CD4-positive, alpha-beta T cell treated with Interferon alpha-2 for 1 hour (primary cell): ENCODE measurements around the gene CHST11.

ENCODE experiments used
- DNase-seq, 2 donors: peaks; one replicate each; pipeline ENCODE4 v3.0.0-alpha.2; 2020 to 2022

The CHST11 gene

DNA sequence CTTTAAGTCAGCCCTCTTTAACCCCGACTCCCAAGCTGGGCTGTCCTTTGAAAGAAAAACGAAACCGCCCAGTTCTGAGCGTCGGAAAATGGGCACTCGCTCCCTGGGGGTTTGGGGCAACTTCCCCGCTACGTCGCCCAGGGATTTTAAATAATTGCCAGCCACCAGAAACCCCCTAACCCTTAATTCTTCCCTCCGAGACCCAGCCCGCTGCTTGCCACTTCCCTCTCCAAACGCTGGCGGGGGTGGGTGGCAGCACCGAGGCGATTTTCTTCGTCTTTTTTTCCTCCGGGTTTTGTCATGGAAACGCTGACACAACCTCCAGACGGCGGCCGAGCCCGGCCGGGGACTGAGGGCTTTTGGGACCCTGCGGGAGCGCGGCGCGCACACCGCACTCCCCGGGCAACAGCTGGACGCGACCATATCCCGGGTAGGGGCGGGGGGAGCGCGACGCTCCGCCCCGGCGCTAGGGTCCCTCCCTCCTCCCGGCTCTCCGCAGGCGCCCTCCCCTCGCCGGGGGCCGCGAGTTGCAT is at the start of gene CHST11:
CHST11 (plus strand) TSS at position 532 of the 533 bp plus-strand sequence.
- peak; percentile 80 to 85 for DNase-seq

DNA sequence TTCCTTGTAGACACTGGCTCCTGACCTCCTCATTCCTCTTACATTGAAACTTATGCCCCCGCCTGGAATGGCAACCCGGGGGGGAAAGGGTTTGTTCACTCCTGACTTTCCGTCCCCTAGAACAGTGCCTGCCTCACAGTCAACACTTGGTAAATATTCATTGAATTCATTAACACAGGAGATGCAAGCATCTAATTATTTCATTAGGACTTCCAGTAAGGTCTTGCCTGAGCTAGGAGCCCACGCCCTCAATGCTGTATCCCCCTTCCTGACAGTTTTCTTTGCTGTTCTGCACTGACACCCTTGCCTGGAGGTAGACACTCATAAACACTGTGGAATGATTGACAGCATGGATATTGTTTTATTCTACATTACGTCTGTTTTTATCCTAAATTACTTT is 49.3 kb upstream of the CHST11 start:
- DNase-seq, result no peak

DNA sequence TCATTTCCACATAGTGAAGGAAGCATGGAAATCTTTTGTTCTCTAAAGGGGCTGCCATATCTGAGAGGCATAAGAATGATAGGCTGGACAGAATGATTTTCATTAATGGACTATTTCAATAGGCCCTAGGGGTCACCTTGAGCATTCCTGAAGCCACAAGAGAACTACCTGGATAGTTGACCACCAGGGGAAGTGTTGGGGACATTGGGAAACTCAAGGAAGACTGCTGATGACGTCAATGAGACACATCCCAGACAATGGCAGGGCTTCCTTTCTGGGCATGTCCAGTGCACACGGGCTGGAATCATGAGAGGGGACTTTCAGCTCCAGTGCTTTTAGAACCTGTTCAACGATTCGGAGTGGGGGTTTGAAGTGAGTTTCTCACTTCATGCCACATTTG is 48.8 kb upstream of the CHST11 start:
- DNase-seq, result no peak

DNA sequence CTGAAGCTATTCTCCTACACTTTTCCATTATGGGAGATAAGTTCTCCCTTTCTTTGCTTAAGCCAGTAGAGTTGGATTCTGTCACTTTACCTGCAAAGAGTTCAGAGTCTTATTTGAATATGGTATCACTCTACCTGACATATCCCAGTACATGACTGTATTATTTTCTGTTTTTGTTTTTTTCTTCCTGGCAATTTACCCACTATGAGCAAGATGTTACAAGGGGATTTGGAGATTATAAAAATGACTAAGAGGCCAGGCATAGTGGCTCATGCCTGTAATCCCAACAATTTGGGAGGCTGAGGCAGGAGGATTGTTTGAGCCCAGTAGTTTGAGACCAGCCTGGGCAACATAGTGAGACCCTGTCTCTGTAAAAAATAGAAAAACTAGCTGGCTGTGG is 46.4 kb upstream of the CHST11 start:
- no peak for DNase-seq

DNA sequence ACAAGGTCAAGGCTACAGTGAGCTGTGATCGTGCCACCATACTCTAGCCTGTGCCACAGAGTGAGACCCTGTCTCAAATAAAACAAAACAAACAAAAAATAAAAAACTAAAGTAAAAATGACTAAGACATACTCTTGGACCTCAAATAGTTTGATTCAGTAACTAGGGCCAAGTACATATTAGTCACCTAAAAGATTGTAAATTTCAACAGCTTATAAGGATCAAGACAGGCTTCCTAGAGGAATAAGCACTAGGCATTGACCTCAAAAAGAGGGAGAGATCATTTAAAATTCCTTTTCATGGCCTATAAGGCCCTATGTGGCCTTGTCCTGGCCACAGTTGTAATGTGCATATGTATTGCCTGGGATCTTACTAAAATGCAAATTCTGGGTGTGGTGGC is 46.0 kb upstream of the CHST11 start:
- no peak for DNase-seq

DNA sequence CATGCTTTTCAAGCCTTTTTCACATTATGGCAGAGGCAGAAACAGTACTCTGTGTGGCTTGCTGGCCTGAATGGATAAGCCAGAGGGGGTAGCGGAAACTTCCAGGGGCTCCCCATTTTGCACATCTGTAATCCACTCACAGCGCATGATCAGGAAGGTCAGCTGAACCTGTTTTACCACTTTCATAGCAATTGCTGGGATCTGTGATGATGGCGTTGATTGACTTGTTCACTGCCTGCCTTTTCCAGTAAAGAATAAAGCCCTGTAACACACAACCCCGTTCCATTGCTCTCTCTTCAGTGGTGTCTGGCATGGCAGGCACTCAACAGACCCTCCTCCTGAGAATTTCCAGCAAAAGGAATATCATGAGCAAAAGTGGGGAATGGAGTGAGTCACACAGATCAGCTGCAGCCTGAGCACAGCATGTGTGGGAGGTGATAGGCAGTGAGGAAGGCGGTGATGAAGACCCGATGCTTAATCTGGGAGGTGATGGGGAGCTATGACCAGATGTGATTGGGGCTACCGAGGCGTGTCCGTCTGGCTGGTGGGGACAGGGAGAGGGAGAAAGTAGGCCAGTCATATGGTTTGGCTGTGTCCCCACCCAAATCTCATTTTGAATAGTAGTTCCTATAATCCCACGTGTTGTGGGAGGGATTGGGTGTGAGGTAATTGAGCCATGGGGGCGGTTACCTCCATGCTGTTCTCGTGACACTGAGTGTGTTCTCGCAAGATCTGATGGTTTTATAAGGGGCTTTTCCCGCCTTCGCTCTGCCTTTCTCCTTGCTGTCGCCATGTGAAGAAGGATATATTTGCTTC is 44.7 kb upstream of the CHST11 start:
- no peak for DNase-seq

DNA sequence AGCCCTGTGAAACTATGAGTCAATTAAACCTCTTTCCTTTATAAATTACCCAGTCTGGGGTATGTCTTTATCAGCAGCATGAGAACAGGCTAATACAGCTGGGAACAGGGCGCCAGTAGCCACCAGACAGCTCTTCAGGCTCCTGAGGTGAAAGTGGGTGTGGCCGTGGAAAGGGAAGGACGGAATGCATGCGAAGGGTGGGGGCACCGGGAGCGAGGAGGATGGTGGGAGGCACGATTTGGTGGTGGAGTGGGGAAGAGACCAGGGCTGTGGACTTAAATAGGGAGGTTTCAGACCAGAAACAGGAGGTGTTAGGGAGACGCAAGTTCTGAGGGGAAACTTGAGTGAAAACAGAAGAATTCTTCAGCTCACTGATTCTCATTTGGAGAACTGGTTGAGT is 44.1 kb upstream of the CHST11 start:
- DNase-seq, result no peak

DNA sequence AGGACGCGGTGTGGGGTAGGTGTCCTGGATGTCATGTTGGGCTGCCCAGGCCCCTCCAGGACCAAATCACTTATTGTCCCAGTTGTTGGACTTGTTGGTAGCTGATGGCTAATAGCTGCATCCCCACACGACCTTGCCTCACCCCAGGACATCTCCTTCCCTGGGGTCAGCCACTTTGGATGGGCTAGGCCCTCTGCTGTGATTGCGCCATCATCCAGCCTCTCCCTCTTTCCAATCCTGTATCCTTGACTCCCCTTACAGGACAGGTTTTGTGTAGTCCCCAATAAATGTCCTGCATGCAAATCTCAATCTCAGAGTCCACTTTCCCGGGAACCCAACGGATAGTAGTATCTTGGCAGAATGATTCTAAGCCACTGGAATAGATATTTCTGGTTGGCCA is 43.4 kb upstream of the CHST11 start:
- no peak for DNase-seq

DNA sequence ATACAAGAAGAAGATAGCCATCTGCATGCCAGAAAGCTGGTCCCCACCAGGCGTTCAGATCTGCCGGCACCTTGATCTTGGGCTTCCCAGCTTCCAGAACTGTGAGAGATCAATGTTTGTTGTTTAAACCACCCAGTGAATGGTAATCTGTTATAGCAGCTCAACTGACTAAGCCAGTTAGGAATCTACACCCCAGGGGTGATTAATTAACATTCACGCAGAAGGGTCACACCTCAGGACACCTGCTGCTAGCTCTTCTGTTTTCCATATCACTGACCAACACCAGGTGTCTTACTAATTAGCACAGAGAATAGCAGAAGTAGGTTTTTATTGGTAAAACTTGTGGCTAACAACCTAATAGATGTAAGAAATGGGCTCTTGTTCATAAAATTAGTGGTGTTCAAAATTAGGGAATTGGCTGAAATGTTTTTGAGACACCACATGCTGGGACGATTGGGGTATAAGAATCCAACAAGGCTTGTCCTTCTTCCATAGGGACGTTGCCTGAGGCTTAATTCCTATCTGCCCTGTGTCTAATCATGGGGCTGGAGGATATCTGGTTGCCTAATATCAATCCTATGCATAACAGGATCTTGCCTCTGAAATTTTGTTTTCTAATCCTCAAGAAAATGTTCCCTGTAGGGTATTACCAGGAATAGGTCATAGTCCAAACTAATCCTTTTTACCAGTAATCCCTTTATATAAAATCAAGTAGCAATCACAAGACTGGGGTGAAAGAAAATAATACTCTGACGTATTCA is 42.0 kb upstream of the CHST11 start:
- no peak for DNase-seq

DNA sequence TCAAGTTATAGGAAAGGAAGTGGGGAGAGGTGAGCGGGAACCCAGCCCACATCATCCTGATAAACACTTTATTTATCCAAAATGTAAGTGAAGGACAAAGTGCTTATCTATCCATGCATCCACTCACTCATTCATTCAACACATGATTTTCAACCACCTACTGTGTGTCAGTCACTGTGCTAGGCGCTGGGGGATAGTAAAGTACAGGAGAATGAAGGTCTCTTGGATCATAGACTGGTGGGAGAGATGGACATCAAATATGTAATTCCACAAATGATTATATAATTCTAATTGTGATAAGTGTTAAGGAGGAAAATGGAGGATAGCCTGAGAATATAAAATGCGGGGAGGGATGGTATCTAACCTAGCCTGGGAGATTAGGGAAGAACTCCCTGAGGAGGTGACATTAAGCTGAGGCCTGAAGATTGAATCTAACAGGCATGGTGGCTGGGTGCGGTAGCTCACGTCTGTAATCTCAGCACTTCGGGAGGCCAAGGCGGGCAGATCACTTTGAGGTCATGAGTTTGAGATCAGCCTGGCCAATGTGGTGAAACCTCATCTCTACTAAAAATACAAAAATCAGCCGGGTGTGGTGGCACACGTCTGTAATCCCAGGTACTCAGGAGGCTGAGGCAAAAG is 41.3 kb upstream of the CHST11 start:
- no peak for DNase-seq

DNA sequence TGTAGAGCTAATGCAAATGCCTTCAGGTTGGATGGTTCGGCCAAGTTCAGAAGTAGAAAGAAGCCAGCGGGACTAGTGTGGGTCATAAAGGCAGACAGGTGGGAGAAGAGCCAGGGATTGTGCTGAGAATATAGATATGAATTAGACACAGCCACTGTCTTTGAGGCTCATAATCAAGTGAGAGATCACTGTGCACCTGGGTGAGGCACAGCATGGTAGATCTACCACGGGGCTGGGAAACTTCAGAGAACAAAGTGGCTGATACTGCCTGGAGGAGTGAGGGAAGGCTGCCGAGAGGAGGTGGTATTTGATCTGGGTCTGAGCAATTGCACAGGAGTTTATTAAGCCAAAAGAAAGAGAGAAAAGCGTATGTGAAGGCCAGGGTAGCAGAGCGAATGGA is 40.6 kb upstream of the CHST11 start:
- DNase-seq, result no peak

DNA sequence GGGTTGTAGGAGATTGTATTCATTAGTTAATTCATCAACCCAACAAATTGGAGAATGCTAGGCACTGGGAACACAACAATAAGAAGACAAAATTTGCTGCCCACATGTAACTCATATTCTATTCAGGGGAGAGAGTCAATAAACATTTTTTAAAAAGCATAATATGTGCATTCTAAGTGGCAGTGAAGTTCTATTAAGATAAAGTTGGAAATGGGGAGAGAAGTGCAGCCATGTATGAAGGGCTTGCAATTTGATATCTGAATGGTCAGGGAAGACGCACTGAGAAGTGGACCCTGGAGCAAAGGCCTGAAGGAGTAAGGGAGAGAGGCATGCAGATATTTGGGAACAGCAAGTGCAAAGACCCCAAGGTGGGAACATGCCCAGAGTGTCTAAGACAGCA is 40.2 kb upstream of the CHST11 start:
- no peak for DNase-seq

DNA sequence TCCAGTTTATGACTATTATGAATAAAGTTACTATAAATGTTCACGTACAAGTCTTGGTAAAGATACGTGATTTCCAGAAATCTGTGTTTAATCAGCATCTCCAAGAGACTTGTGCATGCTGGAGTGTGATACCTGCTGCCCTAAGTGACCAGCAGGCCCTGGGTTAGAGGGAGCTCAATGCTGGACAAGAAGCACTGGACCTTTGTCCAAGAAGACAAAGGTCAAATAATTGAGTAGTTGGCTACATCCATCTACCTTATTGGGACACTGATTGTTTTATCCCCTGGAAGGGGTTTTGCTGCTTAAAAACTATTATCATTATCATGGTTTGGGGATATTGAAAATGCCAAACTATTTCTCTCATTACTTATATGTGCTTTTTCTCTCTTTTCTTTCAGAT is 37.0 kb upstream of the CHST11 start:
- DNase-seq, result no peak

DNA sequence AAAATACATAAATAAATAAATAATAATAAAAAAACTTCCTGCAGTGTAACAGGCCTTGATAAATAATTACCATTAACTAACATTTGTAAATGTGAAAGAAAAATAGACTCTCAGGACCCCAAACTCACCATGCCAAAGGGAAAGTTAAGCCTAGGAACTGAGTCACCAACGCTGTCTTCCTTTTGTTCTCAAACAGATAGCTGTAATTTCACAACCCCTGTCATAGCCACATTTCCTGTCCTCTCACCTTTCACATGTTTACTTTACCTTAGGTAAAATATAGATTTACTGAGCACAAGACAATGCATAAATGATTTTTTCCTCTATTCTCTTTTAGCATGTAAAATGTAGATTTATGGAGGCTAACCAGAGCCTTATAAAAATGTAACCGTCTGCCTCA is 35.9 kb upstream of the CHST11 start:
- peak in 1 of 2 donors; percentile 10 for DNase-seq

DNA sequence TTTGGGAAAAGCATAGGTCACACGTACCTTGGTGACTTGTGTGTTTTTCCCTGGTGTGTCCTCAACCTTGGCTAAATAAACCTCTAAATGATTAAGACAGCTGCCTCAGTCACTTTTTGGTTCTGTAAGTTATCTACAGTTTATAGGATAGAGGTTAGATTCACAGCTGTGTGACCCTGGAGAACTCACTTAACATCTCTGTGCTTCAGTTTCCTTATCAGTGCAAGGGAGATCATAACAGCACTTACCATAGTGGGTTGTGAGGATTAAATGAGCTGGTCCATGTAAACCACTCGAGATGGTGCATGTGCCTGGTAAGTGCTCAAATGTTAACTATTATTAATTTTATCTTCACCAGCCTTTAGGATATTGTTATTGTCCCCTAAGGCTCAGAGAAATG is 35.4 kb upstream of the CHST11 start:
- no peak for DNase-seq

DNA sequence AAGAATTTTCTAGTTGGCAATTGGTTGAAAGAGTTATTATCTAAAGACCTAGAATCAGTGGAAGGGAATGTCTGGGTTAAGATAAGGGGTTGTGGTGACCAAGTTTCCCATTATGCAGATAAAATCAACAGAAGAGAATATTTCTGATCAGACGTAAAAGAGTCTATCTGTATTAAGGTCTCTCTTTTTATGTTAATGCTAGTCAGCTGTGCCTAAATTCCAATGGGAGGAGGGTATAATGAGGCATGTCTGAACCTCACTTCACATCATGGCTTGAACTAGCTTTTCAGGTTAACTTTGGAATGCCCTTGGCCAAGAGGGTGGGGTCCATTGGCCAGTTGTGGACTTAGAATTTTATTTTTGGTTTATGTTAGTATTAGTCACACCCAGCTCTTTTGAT is 34.3 kb upstream of the CHST11 start:
- no peak for DNase-seq

DNA sequence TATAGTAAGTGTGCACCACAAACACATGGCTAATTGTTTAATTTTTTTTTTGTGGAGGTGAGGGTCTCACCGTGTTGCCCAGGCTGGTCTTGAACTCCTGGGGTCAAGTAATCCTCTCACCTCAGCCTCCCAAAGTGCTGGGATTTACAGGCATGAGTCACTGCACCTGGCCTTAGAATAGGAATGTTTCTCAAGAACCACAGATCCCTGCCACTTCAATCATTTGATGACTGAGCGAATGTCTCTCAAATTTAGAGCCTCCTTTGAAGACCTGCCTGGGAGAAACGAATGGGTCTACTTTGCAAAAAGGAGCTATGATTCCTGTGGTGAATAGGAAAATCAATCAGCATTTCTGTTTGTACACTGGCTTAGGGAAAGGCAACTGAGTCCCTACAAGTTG is 33.5 kb upstream of the CHST11 start:
- DNase-seq, result no peak

DNA sequence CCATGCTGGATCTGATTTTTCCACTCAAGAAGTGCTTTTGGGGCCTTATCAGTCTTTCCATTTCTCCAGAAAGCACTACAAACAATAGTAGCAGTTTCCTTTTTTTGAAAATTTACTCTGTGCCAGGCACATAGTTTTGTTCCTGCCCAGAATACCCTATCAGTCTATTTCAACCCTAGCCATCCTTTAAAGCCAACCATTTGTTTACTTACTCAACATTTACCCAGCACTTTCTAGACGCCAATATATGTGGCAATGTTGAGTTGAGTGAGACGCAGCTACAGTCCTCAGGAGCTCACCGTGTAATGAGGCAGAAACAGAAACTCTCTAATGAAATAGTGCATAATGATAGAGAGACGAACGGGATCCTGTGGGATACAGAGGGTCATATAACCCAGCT is 32.9 kb upstream of the CHST11 start:
- DNase-seq, result no peak

DNA sequence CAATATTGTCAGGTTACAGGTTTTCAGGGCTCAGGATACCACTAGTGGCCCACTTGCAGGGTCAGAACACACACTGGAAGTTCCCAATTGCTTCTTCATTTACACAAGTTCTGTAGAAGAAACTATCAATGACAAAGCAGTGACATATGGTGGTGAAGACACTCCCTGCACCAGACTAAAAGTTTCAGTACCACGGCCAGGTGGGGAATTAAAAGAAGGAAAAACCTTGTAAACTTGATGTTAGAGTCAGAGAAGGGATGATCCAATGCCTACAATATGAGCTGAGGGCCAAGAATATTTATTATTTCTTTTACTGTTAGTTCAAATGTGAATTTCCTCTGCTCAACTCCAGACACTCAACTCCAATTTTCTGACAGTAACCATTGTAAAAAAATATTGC is 31.8 kb upstream of the CHST11 start:
- DNase-seq, result no peak

DNA sequence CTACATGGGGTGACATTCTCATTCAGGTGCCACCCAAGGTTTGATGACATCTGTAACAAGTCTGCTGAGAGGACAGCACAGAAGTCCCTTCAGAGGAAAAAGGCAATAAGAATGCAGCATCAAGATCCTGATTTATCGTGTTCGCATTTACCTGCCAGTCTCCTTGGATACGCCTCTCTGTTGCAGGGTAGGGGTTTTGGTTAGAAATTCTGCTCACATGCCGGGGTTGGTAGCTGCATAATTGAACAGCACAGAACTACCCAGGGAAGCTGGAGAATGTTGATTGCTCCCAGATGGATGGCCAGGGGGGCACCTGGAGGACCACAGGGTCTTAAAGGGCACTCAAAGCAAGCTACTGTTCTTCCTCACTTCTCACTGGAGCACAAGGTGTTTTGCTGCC is 31.1 kb upstream of the CHST11 start:
- DNase-seq, result no peak

DNA sequence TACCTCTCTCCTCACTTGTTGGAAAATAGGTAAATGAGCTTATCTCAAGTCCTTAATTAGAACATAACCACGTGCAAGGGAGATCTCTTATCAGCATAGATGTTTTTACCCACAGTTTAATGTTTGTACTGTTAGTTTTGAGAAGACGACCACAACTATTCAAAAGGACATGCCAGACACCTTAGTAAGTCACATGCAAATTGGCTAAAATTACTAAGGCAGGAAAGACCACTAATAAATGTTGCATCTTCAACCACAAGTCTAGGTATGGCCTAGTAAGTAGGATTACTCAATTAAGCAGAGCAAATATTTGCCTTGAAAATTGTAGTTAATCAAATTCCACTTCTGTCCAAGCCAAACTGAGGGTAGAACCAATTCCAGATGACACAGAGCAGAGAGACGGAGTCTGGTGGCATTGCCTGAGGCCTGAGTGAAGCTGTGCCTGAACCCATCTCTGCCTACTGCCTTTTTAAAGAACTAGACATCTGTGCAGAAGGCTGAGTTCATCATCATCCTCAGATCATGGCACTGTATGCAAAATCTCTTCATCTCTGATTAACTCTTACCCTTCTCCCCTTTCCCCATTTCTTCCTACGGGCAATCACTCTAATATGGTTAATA is 29.7 kb upstream of the CHST11 start:
- no peak for DNase-seq

DNA sequence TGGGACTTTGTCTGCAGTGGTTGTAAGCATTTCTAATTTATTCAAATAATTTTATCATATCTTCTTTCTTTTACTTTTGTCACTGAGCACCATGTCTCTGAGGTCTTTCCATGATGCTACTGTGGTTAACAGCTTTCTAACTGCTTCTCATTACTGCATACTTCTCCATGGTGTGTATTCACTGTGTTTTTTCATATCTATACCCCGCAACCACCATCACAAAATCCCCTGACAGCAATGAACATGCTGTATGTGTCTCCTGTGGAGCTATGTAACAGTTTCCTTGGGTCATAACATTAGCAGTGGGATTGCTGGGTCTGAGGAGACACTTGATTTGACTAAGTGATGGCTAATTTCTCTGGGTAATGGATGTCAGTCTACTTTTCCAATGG is 29.2 kb upstream of the CHST11 start:
- peak in 1 of 2 donors; percentile 15 for DNase-seq

DNA sequence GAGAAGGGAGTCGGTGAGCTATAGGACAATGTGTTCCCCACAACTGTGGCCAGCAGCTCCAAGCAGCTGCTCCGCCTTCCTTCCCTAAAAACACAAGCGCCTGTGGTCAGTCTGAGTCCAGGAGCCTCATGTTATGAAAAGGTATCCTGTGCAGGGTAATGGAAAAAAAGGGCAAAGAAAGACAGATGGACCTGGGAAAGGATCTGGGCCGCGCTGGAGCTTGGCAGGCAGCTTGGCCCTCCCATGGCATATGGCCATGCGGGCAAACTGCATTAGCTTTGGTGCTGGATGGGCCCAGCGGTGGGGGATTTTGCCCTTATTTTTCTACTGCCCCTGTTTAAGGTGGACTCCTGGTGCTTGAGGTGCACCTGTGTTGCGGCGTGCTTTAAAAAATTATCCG is 23.7 kb upstream of the CHST11 start:
- no peak for DNase-seq
